Tibial nerve (tissue), 4 donors: Measurements from ENCODE around the gene TBC1D3D.
"Not testable (repeated sequence)": the region's sequence is repeated elsewhere in the genome, so short reads cannot be mapped to it uniquely, and the experiment has no call there.

Experiments
- CTCF ChIP-seq, 5 experiments: fragments of 200-600 bp in 3 of 5; fragments of 450-650 bp in 2 of 5; sonication (generic) in 3 of 5; IDR thresholded peaks; one replicate each; pipeline ENCODE4 v1.5.1; 2016 to 2019; ENCODE audit warnings: antibody characterized with exemption in 5 of 5, mild to moderate bottlenecking in 3 of 5, moderate library complexity in 2 of 5
- EP300 ChIP-seq, 2 donors: sonication (generic); formaldehyde crosslinking; IDR thresholded peaks; one replicate each; pipeline ENCODE4 v1.6.1; 2017; ENCODE audit warnings: antibody characterized with exemption in 2 of 2, mild to moderate bottlenecking in 1 of 2

DNA sequence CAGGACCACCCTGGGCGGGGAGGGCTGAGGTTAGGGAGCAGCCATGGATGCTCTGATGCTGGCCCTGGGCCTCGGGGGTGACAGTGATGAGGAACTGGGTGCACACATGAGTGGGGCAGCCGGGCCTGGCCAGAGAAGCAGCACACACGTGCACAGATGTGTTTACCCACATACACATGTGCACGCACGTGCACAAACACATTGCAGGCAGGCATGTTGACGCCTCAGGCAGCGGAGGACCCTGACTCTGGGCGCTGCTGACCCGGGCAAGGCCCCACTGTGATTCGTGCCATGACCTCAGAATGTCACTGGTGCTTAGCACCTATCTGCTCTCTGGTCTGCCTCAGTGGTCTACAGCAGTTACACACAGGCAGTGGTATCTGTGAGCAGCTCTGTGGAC lies at the start of gene TBC1D3D:
- TF ChIP-seq EP300, CTCF (IDR thresholded peaks at IDR 0.05): not testable (repeated sequence)
